Ovary (tissue), 9 donors: ENCODE data around the gene NOS1. TPM values are rescaled to one million over a fixed set of nuclear protein-coding genes. Genes with fewer than 3 reads are reported as not detected.

ENCODE experiments used
- DNase-seq, 5 donors: peaks; one replicate each; pipeline ENCODE4 v3.0.0-alpha.2; 2019 to 2020
- H3K27ac ChIP-seq, 2 donors: fragments of 200-600 bp; one replicate each; pipeline versions ENCODE4 v1.5.1 to v1.8.0; 2019 to 2022
- H3K27me3 ChIP-seq: fragments of 200-600 bp; one replicate; pipeline ENCODE4 v1.8.0; 2022
- H3K36me3 ChIP-seq: fragments of 200-600 bp; sonication (generic); one replicate; pipeline ENCODE4 v1.5.1; 2019
- H3K4me1 ChIP-seq: one replicate; pipeline ENCODE4 v1.8.1; 2013; ENCODE audit warnings: mild to moderate bottlenecking, moderate library complexity; ENCODE audit not compliant: insufficient read depth
- H3K4me3 ChIP-seq: fragments of 200-600 bp; sonication (generic); one replicate; pipeline ENCODE4 v1.5.1; 2017
- H3K9me3 ChIP-seq, 2 donors: fragments of 200-600 bp in 1 of 2; sonication (generic) in 1 of 2; one replicate each; pipeline versions ENCODE4 v1.5.1 to v1.8.1; 2013 to 2019; ENCODE audit warnings: mild to moderate bottlenecking in 1 of 2, moderate library complexity in 1 of 2
- EP300 ChIP-seq: sonication (generic); formaldehyde crosslinking; IDR thresholded peaks from one replicate; pipeline ENCODE4 v1.6.1; 2017; ENCODE audit warnings: antibody characterized with exemption
- POLR2A ChIP-seq: fragments of 450-650 bp; IDR thresholded peaks from one replicate; pipeline ENCODE4 v1.6.1; 2017; ENCODE audit warnings: antibody characterized with exemption, mild to moderate bottlenecking, moderate library complexity
- WGBS, 3 donors: extraction: QIAGEN DNeasy Blood & Tissue Kit in 1 of 3; methylation state at CpG; one replicate each; pipeline versions ENCODE4 v1.1.5 to v1.1.7; 2013 to 2017; 5-methylcytosine and 5-hydroxymethylcytosine counted together
- intact Hi-C, 4 donors: fragments of 100-400 bp; cut with DNase I; formaldehyde crosslinking; loops; one replicate each; pipeline versions ENCODE4 v1.11.0 to v1.15.1; 2022 to 2023
- polyA plus RNA-seq, 2 donors: library from polyadenylated mRNA; stranded (reverse); fragments of 200-250 nt in 1 of 2; fragments of 350-450 nt in 1 of 2; fragmentation: Illumina TruSeq in 1 of 2; extraction: RNeasy Lipid Tissue Mini Kit (QIAGEN cat#74804) in 1 of 2; gene quantifications; one replicate each; pipeline ENCODE4 v1.2.3, GENCODE V29; 2013 to 2014
- total RNA-seq, 7 donors: library from RNA; depleted of rRNA in 2 of 7; stranded (reverse); fragments of >200 nt in 2 of 7; fragmentation: NEBNext Ultra II Directional in 3 of 7; extraction: Animal tissue kit (Norgen Biotek cat#: 25700) in 3 of 7; gene quantifications; one replicate each; pipeline versions ENCODE4 v1.1.0 to v1.2.4, GENCODE V29; 2016 to 2023
- TF ChIP-seq, protein P1 (sequence below), 3 donors: fragments of 450-650 bp in 2 of 3; fragments of 200-600 bp in 1 of 3; IDR thresholded peaks; one replicate each; pipeline versions ENCODE4 v1.5.1 to v1.8.0; 2016 to 2022; ENCODE audit warnings: antibody characterized with exemption in 3 of 3, mild to moderate bottlenecking in 1 of 3
- donor health status: DM: no; HTN: no; CAD: no; lungs with moderate emphysema.
- donor health status: DM: no; HTN: no; CAD: no.
- donor health status: Bipolar disorder and iron deficiency.
- donor health status: DM: yes; HTN: yes; CAD: no.
- donor health status: DM: no; HTN: no; CAD: no.
- donor health status: DM: yes; HTN: yes; CAD: no.

Gene NOS1
- total and polyA plus RNA-seq, 9 donors: 0.05 to 0.48 (median 0.22) TPM

DNA sequence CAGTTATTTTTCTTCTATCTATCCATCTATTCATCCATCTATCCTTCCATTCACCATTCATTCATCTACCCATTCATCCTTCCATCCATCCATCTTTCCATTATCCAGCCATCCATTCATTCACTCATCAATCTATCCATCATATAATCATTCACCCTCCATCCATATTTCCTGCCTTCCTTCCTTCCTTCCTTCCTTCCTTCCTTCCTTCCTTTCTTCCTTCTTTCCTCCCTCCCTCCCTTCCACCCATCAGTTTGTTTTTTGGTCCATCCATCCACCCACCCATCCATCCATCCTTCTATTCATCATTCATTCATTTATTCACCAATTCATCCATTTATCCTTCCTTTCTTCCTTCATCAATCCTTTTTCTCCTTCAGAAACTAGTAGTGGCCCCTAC, 34.3 kb upstream of the NOS1 start:
- H3K9me3 ChIP-seq: no peaks in the 10 kb centered on the region
- DNase-seq: no peak
- H3K4me1 ChIP-seq: no peaks in the 10 kb centered on the region
- no peak overlapping the region for H3K27ac ChIP-seq
- no peak overlapping the region for H3K4me3 ChIP-seq
- H3K27me3 ChIP-seq: no peaks in the 10 kb centered on the region
- TF ChIP-seq EP300 (no peak), POLR2A (no peak)
- TF ChIP-seq, protein P1, sequence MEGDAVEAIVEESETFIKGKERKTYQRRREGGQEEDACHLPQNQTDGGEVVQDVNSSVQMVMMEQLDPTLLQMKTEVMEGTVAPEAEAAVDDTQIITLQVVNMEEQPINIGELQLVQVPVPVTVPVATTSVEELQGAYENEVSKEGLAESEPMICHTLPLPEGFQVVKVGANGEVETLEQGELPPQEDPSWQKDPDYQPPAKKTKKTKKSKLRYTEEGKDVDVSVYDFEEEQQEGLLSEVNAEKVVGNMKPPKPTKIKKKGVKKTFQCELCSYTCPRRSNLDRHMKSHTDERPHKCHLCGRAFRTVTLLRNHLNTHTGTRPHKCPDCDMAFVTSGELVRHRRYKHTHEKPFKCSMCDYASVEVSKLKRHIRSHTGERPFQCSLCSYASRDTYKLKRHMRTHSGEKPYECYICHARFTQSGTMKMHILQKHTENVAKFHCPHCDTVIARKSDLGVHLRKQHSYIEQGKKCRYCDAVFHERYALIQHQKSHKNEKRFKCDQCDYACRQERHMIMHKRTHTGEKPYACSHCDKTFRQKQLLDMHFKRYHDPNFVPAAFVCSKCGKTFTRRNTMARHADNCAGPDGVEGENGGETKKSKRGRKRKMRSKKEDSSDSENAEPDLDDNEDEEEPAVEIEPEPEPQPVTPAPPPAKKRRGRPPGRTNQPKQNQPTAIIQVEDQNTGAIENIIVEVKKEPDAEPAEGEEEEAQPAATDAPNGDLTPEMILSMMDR (IDR thresholded peaks at IDR 0.05): no peak
- intact Hi-C loops: no loop called here
- H3K36me3 ChIP-seq: no peaks in the 10 kb centered on the region

- Histone ChIP-seq H3K27ac (no peak overlapping the region), H3K9me3 (no peaks in the 10 kb centered on the region), H3K4me3 (no peak overlapping the region), H3K36me3 (no peaks in the 10 kb centered on the region), H3K27me3 (no peaks in the 10 kb centered on the region), H3K4me1 (no peaks in the 10 kb centered on the region)
- TF ChIP-seq POLR2A (no peak), EP300 (no peak)
- TF ChIP-seq, protein P1 (IDR thresholded peaks at IDR 0.05): no peak
- no peak for DNase-seq
- intact Hi-C loops: no loop called here
- WGBS, 3 donors: 65 to 71% (median 68%) methylated on average over 1 of the region's 1 CpG
These were observed 33.1 kb upstream of the NOS1 start for GRCh38 chr12:117394491-117394890.

GRCh38 chr12:117393656-117394055, 32.2 kb upstream of the NOS1 start:
- H3K9me3 ChIP-seq: no peaks in the 10 kb centered on the region
- 76 to 85% (median 81%) methylated on average over 7 of the region's 7 CpGs for WGBS, 3 donors
- TF ChIP-seq, protein P1 (IDR thresholded peaks at IDR 0.05): no peak
- TF ChIP-seq POLR2A: no peak
- no peak for TF ChIP-seq EP300
- no peaks in the 10 kb centered on the region for H3K27me3 ChIP-seq
- no peaks in the 10 kb centered on the region for H3K36me3 ChIP-seq
- intact Hi-C loops: no loop called here
- no peak overlapping the region for H3K4me3 ChIP-seq
- H3K27ac ChIP-seq: no peak overlapping the region
- H3K4me1 ChIP-seq: no peaks in the 10 kb centered on the region
- DNase-seq: no peak

- intact Hi-C loops: no loop called here
- no peaks in the 10 kb centered on the region for H3K27me3 ChIP-seq
- DNase-seq: no peak
- H3K4me1 ChIP-seq: no peaks in the 10 kb centered on the region
- no peak overlapping the region for H3K27ac ChIP-seq
- WGBS, 3 donors: 86 to 91% (median 89%) methylated on average over 5 of the region's 5 CpGs
- TF ChIP-seq, protein P1 (IDR thresholded peaks at IDR 0.05): no peak
- no peak overlapping the region for H3K4me3 ChIP-seq
- H3K9me3 ChIP-seq: no peaks in the 10 kb centered on the region
- H3K36me3 ChIP-seq: no peaks in the 10 kb centered on the region
These were observed 29.4 kb upstream of the NOS1 start for GRCh38 chr12:117390866-117391265.

- intact Hi-C loops: no loop called here
- H3K4me3 ChIP-seq: no peak overlapping the region
- TF ChIP-seq, protein P1 (IDR thresholded peaks at IDR 0.05): no peak
- TF ChIP-seq POLR2A: no peak
- TF ChIP-seq EP300: no peak
- H3K36me3 ChIP-seq: no peaks in the 10 kb centered on the region
- no peaks in the 10 kb centered on the region for H3K9me3 ChIP-seq
- WGBS, 3 donors: 27 to 39% (median 31%) methylated on average over 9 of the region's 9 CpGs
- H3K27ac ChIP-seq: no peak overlapping the region
- H3K27me3 ChIP-seq: no peaks in the 10 kb centered on the region
- no peaks in the 10 kb centered on the region for H3K4me1 ChIP-seq
- DNase-seq: no peak
These were observed 27.6 kb upstream of the NOS1 start for GRCh38 chr12:117388951-117389446.
